ENCODE data around the gene NCAPD2.

The NCAPD2 gene

DNA sequence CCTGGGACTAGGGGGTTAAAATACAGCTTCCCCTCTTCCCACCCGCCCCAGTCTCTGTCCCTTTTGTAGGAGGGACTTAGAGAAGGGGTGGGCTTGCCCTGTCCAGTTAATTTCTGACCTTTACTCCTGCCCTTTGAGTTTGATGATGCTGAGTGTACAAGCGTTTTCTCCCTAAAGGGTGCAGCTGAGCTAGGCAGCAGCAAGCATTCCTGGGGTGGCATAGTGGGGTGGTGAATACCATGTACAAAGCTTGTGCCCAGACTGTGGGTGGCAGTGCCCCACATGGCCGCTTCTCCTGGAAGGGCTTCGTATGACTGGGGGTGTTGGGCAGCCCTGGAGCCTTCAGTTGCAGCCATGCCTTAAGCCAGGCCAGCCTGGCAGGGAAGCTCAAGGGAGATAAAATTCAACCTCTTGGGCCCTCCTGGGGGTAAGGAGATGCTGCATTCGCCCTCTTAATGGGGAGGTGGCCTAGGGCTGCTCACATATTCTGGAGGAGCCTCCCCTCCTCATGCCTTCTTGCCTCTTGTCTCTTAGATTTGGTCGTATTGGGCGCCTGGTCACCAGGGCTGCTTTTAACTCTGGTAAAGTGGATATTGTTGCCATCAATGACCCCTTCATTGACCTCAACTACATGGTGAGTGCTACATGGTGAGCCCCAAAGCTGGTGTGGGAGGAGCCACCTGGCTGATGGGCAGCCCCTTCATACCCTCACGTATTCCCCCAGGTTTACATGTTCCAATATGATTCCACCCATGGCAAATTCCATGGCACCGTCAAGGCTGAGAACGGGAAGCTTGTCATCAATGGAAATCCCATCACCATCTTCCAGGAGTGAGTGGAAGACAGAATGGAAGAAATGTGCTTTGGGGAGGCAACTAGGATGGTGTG lies 42.3 kb downstream of the NCAPD2 start:
- DNase-seq: no peak

DNA sequence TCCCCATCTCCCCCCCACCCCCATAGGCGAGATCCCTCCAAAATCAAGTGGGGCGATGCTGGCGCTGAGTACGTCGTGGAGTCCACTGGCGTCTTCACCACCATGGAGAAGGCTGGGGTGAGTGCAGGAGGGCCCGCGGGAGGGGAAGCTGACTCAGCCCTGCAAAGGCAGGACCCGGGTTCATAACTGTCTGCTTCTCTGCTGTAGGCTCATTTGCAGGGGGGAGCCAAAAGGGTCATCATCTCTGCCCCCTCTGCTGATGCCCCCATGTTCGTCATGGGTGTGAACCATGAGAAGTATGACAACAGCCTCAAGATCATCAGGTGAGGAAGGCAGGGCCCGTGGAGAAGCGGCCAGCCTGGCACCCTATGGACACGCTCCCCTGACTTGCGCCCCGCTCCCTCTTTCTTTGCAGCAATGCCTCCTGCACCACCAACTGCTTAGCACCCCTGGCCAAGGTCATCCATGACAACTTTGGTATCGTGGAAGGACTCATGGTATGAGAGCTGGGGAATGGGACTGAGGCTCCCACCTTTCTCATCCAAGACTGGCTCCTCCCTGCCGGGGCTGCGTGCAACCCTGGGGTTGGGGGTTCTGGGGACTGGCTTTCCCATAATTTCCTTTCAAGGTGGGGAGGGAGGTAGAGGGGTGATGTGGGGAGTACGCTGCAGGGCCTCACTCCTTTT lies 43.1 kb downstream of the NCAPD2 start:
- no peak for DNase-seq

DNA sequence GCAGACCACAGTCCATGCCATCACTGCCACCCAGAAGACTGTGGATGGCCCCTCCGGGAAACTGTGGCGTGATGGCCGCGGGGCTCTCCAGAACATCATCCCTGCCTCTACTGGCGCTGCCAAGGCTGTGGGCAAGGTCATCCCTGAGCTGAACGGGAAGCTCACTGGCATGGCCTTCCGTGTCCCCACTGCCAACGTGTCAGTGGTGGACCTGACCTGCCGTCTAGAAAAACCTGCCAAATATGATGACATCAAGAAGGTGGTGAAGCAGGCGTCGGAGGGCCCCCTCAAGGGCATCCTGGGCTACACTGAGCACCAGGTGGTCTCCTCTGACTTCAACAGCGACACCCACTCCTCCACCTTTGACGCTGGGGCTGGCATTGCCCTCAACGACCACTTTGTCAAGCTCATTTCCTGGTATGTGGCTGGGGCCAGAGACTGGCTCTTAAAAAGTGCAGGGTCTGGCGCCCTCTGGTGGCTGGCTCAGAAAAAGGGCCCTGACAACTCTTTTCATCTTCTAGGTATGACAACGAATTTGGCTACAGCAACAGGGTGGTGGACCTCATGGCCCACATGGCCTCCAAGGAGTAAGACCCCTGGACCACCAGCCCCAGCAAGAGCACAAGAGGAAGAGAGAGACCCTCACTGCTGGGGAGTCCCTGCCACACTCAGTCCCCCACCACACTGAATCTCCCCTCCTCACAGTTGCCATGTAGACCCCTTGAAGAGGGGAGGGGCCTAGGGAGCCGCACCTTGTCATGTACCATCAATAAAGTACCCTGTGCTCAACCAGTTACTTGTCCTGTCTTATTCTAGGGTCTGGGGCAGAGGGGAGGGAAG lies 43.9 kb downstream of the NCAPD2 start:
- peak; percentile 54 for DNase-seq

DNA sequence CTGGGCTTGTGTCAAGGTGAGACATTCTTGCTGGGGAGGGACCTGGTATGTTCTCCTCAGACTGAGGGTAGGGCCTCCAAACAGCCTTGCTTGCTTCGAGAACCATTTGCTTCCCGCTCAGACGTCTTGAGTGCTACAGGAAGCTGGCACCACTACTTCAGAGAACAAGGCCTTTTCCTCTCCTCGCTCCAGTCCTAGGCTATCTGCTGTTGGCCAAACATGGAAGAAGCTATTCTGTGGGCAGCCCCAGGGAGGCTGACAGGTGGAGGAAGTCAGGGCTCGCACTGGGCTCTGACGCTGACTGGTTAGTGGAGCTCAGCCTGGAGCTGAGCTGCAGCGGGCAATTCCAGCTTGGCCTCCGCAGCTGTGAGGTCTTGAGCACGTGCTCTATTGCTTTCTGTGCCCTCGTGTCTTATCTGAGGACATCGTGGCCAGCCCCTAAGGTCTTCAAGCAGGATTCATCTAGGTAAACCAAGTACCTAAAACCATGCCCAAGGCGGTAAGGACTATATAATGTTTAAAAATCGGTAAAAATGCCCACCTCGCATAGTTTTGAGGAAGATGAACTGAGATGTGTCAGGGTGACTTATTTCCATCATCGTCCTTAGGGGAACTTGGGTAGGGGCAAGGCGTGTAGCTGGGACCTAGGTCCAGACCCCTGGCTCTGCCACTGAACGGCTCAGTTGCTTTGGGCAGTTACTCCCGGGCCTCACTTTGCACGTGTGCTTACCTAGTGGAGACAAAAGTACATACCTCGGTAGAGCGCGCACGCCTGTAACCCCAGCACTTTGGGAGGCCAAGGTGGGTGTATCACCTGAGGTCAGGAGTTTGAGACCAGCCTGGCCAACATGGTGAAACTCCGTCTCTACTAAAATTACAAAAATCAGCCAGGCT lies 44.8 kb downstream of the NCAPD2 start:
- peak; percentile 44 for DNase-seq

DNA sequence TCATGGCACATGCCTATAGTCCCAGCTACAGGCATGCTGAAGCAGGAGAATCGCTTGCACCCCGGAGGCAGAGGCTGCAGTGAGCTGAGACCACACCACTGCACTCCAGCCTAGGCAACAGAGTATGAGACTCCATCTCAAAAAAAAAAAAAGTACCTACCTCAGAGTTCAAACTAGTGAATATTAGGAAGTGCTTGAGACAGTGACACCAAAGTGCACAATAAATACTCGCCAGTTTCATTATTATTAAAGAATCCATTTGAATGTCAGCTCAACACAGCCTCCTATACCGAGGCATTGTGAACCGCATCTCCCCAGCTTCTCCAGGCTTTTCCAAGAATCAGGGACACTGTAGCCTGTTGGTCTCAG lies 45.4 kb downstream of the NCAPD2 start:
- no peak for DNase-seq

DNA sequence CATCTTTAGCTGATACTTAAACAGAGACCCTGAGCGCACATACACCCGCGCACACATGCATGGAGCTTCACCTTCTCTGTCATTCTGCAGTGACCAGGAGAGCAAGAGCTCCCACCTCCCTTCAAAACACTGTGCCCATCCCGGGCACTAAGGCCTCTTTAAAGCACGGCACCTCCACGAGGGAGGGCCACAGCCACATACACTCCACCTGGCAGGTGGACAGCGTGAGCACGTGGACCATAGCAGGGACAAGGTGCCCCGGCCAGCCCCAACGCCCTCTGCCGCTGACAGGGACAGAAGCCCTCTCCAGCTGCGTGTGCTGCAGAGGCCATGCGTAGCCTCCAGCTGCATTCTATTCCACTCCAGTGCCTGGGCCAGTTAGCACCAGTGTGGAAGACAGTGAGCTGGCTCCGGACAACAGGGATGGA lies 45.8 kb downstream of the NCAPD2 start:
- DNase-seq: no peak

DNA sequence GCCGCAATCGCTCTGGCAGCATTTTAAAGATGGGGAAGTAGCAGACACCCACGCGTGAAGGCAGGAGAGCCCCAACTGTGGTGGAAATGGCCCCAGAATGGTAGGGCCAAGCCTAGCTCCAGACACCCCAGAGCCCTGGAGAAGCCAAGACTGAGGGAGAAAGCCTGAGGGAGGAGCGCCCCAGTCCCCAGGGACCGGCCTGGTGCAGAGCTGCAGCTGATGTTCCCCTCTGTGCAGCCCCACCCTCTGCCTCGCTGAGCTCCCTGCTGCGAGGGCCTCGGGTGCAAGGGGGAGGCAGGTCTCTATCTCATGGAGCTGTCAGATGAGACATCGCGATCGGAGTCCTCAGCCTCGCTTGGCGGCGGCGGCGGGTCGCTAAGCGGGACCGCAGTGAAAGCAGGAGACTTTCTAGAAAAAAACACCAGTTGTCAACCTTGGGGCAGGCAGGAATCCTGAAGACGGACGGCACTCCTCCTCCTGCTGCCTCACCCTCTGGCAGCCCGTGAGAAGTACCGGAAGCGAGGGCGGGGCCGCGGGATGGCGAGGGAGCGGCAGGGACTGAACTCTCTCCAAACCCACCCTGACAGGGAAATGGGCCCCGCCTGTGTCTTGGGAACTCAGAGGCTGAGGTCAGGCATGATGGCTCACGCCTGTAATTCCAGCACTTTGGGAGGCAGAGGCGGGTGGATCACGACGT lies 46.4 kb downstream of the NCAPD2 start:
- DNase-seq: no peak

DNA sequence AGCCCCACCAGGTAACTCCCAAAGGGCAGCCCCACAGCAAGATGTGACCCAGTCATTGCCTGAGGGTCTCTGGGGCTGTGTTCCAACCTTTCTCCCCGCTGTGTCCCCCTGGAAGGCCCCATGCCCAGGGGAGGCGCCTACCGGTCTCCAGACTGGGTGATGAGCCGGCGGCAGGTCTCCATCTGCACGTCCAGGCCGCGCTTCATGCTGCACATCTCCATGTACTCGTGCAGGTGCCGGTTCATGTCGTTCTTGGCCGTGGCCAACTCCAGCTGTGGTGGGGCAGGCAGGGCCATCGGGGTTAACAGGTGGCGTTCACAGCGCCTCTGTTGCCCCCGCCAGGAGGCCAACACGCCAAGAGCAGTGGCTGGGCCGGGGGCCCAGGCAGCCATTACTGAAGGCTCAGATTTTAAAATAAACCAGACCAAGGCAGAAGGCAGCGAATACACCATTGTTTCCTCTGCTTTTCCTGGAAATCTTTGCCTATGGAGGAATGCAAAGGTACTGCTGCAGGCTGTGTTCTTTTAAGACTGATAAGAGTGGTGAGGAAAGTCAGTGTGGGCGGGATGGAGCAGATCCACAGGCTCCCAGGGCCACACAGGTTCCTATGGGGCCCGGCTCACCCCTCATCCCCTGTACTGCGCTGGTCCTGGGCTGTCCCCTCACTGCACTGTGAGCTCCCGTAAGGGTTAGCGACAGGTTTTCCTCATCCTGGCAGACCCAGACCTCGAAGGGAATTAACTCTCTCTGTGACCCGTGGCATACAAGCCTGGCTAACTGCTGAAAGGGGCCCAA lies 47.7 kb downstream of the NCAPD2 start:
- no peak for DNase-seq

DNA sequence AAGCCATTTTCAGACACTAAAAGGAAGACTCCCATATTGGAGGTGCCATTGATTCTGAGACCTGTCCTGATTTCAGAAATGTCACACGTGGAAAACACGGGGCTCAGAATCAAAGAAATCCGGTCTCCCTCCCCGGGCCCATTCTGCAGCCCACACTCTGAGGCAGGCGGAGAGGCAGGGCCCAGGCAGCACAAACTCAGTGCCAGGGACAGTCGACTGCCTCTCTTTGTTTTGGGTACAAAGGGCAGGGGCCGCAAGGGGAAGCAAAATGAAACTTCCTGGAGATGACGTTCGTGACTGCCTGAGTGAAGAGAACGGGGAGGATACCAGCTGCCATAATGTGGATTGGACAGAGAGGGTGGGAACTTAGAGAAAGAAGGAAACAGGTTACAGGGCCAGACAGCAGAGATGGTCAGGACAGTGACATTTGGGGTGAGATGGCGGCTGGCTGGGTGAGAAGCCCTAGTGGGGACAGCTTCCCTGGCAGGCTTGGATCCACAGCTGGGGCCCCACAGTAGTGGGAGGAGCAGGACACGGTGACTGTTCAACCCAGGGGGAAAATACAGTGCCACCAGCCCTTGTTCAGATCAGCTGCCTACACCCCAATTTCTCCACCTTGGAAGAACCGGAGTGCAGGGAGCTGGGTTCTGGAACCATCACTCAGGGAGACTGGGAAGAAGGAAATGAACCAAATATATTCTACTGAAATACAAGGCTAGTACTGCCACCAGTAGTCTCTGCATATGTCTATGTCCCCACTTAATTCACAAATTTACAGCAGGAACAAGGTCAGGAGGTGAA lies 48.5 kb downstream of the NCAPD2 start:
- no peak for DNase-seq

DNA sequence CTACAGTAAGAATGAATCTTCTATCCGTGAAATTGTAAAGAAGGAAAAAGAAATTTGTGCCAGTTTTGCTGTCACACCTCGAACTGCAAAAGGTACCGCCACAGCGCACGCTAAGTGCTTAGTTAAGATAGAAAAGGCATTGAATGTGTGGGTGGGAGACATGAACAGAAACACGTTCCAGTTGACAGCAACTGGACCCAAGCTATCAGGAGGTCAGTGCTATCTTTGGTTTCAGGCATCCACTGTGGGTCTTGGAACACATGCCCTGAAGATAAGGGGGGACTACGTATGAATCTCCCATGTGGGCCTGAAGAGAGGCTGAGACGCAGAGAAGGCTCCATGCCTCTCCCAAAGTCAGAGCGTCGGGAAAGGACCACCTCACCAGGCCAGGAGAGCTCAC lies 52.1 kb downstream of the NCAPD2 start:
- no peak for DNase-seq

DNA sequence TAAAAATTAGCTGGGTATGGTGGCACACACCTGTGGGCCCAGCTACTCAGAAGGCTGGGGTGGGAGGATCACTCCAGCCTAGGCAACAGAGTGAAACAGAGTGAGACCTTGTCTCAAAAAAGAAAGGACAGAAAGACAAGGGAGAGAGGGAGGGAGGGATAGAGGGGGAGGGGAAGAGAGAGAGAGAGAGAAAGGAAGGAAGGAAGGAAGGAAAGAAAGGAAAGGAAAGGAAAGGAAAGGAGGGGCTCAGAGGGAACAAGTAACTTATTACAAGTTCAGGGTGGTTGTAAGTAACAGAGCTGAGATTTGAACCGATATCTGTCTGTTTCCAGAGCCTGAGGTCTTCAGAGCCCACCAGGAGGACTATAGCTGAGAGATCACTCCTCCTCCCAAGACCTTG lies 53.7 kb downstream of the NCAPD2 start:
- no peak for DNase-seq

DNA sequence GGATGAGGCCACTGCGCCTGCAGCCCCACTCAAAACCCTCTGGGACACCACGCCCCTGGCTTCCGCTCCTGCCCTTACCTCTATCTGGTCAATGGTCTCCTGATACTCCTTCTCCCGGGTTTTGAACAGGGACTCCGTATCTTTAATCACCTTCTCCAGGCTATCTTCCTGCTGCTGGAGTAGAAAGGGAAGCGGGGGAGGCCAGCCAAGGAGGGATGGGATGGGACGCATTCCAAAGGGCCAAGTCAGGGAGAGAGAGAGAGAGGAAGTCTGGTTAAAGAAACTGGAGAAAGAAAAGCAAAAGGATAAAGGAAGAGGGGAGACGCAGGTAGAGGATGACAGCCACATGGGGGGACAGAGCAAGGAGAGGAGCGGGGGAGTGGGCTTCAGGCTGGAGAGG lies 54.1 kb downstream of the NCAPD2 start:
- no peak for DNase-seq

DNA sequence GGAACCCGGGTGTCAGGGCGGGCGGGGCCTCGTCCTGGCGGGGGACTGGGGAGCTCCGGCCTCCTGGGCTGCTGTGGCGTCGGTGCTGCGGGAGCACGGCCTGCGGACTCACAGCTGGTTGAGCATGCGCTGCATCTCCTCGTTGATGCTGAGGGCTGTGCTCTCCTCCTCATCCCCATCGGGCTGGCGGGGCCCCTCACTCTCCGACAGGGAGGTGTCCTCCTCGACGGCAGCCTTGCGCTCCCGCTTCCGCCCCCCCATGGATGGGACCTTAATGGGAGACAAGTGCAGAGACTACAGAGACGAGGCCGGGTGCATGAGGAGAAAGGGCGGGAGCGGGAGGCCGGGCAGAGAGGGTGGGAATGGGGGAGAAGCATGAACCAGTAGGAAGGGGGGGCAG lies 54.7 kb downstream of the NCAPD2 start:
- no peak for DNase-seq

DNA sequence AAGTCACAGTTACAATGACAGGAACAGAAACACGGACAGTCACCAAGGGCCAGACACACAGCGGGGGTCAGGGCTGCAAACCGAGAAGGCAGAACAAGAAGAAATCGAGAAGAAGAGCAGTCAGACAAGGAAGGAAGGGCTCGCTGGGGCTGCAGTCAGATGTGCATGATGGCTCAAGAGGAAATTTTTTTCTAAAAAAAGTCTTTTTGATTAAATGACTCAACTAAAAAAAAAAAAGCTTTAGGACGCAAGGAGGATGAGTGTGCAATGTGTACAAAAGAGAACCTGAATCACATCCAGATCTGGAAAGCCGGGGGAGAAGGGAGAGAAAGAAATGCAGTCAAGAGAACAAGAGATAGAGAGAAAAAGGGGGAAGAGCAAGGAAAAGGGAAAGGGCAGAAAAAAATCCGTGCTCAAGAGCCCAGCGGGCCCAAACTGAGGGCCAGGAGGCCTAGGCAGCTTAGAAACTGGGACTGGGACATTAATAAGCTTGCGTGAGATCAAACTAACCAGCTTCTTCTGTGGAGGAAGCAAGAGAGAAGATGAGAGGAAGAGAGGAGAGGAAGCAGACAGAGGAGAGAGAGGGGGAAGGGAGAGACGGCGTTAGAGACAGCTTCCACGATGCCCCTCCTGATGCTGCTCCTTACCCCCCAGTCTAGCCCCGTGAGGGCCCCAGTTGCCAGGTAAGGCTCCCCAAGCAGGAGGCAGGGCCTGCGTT lies 55.2 kb downstream of the NCAPD2 start:
- no peak for DNase-seq

DNA sequence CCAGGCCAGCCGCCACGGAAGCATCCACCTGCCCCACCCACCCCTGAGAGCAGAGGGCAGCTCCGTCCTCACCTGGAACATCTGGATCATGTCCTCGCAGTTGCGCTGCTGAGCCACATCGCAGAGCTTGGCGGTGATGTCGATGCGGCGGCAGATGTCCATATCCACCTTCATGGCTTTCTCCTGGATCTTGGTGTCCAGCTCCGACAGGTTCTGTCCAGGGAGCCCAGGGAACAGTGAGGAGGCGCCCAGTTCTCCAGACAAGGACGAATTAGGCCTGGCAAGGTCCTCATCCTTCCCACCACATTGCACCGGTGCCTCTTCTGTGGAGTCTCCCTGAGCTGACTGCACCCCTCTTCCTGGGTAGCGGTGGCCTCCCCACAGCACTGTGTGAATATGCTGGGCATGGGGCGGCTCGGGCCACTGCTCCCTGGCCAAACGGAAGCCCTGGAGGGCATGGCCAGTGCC lies 55.8 kb downstream of the NCAPD2 start:
- DNase-seq: no peak

DNA sequence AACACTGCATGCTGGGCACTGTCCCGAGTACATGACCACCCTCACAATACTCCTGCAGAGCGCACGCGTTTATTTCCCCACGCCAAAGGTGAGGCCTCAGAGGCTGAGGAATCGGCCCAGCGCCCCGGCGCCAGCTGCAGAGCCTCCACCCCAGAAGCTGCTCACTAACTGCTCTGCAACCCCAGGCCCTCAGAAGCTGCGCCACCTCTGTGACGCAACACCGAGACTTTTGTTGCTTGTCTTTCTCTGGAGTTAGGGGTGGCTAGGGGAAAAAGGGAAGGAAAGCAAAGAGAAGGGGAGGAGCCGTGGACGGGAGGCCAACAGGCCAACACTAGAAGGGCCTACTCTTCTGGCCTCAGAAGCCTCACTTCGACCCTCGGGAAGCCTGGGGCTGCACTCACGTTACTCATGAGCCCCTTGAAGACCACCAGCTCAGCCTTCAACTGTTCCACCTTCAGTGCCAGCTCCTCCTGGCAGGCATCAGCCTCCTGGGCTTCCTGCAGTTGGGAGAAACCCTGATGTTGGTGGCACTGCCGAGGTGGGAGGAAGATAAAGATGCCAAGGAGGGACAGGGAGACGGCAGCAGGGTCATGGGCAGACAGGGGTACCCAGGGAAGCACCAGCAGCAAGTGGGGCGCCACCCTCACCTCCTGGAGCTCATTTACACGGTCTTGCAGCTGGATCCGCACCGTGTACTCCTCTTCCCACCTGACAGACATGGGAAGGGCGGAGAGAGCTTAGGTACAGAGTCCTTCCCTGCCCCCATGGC lies 56.6 kb downstream of the NCAPD2 start:
- DNase-seq: no peak

DNA sequence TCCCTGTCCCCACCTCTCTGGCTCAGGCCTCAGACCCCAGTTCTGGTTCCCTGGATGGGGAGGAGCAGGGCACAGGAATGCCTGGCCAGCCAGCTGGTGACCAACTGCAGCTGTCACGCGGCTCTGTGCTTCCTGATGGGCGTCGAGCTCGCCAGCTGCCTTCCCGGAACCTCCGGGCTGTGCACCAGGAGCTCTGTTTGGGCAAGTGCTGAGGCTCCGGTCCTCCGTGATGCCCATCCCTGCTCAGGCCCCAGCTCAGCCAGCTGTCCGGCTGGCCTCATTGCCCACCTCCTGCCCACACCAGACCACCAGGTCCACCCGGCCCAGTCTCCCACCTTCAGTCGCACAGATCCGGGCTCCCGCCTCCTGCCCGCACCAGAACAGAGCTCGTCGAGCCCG lies 57.2 kb downstream of the NCAPD2 start:
- DNase-seq: no peak

DNA sequence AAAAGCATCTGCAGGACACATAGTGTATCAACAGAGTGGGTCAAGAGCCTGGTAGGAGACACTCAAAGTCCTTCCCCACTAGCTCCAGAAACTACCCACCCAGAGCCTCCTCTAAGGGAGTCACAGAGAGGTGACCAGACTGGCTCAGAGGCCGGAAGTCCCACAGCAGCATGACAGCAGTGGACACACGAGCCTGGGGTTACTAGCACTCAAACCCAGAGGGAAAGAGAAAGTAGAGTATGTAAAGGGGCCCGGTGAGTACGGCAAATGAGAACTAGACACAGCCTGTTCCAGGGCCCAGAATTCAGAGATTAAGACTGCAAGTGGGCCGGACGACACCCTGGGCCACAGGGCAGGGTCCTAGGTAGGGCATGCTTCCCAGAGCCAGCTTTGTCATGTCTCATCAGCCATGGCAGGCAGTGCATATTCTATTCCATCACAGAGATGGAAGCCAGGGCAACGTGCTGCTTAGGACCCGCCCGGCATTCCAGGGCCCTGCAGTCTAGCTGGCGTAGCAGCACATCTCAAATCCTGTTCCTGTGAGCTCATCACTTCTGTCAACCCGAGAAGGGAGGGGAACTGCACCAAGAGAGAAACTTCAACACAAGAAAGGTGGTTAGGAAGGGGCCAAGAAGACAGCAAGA lies 57.7 kb downstream of the NCAPD2 start:
- DNase-seq: no peak
